GM10266 (cell line): ENCODE measurements around the gene BCDIN3D.

Experiments used
- DNase-seq: peaks from one replicate; pipeline ENCODE4 v3.0.0; 2012; ENCODE audit errors: extremely low spot score
- CTCF ChIP-seq: IDR thresholded peaks from 2 replicates; pipeline ENCODE4 v1.5.1; 2012; ENCODE audit warnings: mild to moderate bottlenecking, low read depth; ENCODE audit not compliant: control insufficient read depth, insufficient read depth; ENCODE audit errors: missing control alignments

BCDIN3D gene

GRCh38 chr12:49806321-49806813, 36.5 kb downstream of the BCDIN3D start:
- no peak for TF ChIP-seq CTCF

GRCh38 chr12:49805409-49805808, 37.5 kb downstream of the BCDIN3D start:
- no peak for TF ChIP-seq CTCF
- no peak for DNase-seq

More at GRCh38 chr12:49806321-49806813, 36.5 kb downstream of the BCDIN3D start:
- DNase-seq, result no peak

GRCh38 chr12:49804821-49805220, 38.1 kb downstream of the BCDIN3D start:
- no peak for TF ChIP-seq CTCF
- no peak for DNase-seq

- no peak for DNase-seq
- no peak for TF ChIP-seq CTCF
These were observed 39.0 kb downstream of the BCDIN3D start for GRCh38 chr12:49803693-49804450.

GRCh38 chr12:49801141-49802063, 41.5 kb downstream of the BCDIN3D start:
- no peak for DNase-seq
- no peak for TF ChIP-seq CTCF

GRCh38 chr12:49800421-49801140, 42.3 kb downstream of the BCDIN3D start:
- no peak for TF ChIP-seq CTCF
- DNase-seq, result no peak
